ENCODE results near the gene LGALS14.

Gene LGALS14

DNA sequence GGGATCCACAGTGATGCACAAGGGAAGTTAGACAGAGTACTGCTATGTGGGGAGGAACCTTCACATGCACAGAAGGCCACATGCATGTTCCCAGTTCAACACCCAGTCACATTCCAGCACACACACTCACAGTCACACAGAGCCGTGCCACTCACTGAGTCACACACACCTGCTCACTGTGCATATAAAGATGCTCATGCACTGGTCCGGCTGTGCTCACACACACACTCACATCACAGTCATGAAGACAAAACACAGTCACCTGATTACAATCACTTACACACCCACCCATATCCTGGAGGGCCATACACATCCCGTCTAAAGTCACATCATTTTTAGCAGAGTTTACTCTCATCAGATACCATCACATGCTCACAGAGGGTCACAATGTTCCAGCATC lies 33.1 kb downstream of the LGALS14 start:
- Histone ChIP-seq H3K18ac (ENCODE audit: low read length) (no peak overlapping the region), H2BK15ac (replicated peaks; ENCODE audit: low read depth) (no peak overlapping the region), H3K79me1 (ENCODE audit: low read length) (no peaks in the 10 kb centered on the region), H3K4me2 (ENCODE audit: low read length) (no peak overlapping the region), H3K23ac (ENCODE audit: low read length) (no peak overlapping the region), H3K4me1 (ENCODE audit: control insufficient read depth, low read depth, low read length) (no peaks in the 10 kb centered on the region), H3K4me3 (ENCODE audit: low read length) (no peak overlapping the region), H3K36me3 (ENCODE audit: control insufficient read depth, insufficient read depth, low read length) (no peaks in the 10 kb centered on the region), H3K56ac (ENCODE audit: low read length) (no peak overlapping the region), H3K9ac (ENCODE audit: low read length) (no peak overlapping the region), H2AK5ac (ENCODE audit: low read length) (no peak overlapping the region), H3K27me3 (ENCODE audit: insufficient read depth, low read length, poor library complexity) (no peaks in the 10 kb centered on the region), H3K79me2 (ENCODE audit: control insufficient read depth, insufficient read depth, low read length) (no peaks in the 10 kb centered on the region), H4K5ac (ENCODE audit: low read length) (no peak overlapping the region), H4K8ac (ENCODE audit: low read depth, low read length) (no peak overlapping the region), H2BK120ac (ENCODE audit: low read depth, low read length) (no peak overlapping the region), H3K27ac (ENCODE audit: low read depth, low read length) (no peak overlapping the region), H2BK5ac (ENCODE audit: low read length) (no peak overlapping the region), H3K4ac (ENCODE audit: low read depth, low read length) (no peak overlapping the region)
- no CpG with 5 or more reads among the region's 3 CpGs for WGBS (ENCODE audit: extremely low coverage, insufficient coverage, low lambda C conversion rate)
- DNase-seq, result no peak

- H3K4ac ChIP-seq (ENCODE audit: low read depth, low read length), result no peak within 1 kb of the TSS
Observed at GRCh38 chr19:39737891-39738290, 33.6 kb downstream of the LGALS14 start, which contains the start of gene CLC. CLC (minus strand) TSS chr19:39738029; CDS start chr19:39737952, 77 bp downstream.

DNA sequence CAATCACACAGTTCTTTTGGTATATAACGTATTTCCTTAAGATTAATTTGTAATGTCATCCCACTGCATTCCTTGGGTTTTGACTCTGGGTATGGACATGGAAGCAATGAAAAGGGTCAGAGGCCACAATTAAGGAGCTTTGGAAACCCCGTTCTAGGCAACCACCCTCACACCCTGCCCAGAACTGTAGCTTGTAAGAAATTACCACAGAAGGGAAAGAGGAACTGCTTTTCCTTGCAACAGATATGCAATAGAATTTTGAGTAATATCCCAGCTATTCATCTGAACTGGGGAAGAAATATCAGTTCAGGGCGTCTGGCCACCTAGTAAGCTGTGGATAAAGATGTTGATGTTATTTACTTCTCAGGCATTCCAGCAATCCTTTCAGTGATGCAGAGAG lies 34.5 kb downstream of the LGALS14 start:
- Histone ChIP-seq H3K4me2 (ENCODE audit: low read length) (no peak overlapping the region), H3K27me3 (ENCODE audit: insufficient read depth, low read length, poor library complexity) (no peaks in the 10 kb centered on the region), H4K5ac (ENCODE audit: low read length) (no peak overlapping the region), H2BK120ac (ENCODE audit: low read depth, low read length) (no peak overlapping the region), H3K27ac (ENCODE audit: low read depth, low read length) (no peak overlapping the region), H3K4me1 (ENCODE audit: control insufficient read depth, low read depth, low read length) (no peaks in the 10 kb centered on the region), H3K23ac (ENCODE audit: low read length) (no peak overlapping the region), H3K18ac (ENCODE audit: low read length) (no peak overlapping the region), H2BK5ac (ENCODE audit: low read length) (no peak overlapping the region), H2BK15ac (replicated peaks; ENCODE audit: low read depth) (no peak overlapping the region), H2AK5ac (ENCODE audit: low read length) (no peak overlapping the region), H3K36me3 (ENCODE audit: control insufficient read depth, insufficient read depth, low read length) (no peaks in the 10 kb centered on the region), H3K56ac (ENCODE audit: low read length) (no peak overlapping the region), H3K4me3 (ENCODE audit: low read length) (no peak overlapping the region), H3K79me1 (ENCODE audit: low read length) (no peaks in the 10 kb centered on the region), H3K79me2 (ENCODE audit: control insufficient read depth, insufficient read depth, low read length) (no peaks in the 10 kb centered on the region), H4K8ac (ENCODE audit: low read depth, low read length) (no peak overlapping the region), H3K4ac (ENCODE audit: low read depth, low read length) (no peak overlapping the region), H3K9ac (ENCODE audit: low read length) (no peak overlapping the region)
- WGBS (ENCODE audit: extremely low coverage, insufficient coverage, low lambda C conversion rate), result no CpG with 5 or more reads among the region's 3 CpGs
- DNase-seq, result no peak

More at GRCh38 chr19:39737891-39738290, 33.6 kb downstream of the LGALS14 start, which contains the start of gene CLC:
- H3K27ac ChIP-seq (ENCODE audit: low read depth, low read length), result no peak within 1 kb of the TSS
- no peaks in the 10 kb centered on the region for H3K79me2 ChIP-seq (ENCODE audit: control insufficient read depth, insufficient read depth, low read length)
- no peaks in the 10 kb centered on the region for H3K27me3 ChIP-seq (ENCODE audit: insufficient read depth, low read length, poor library complexity)
- no peak within 1 kb of the TSS for H3K4me3 ChIP-seq (ENCODE audit: low read length)
- no peak within 1 kb of the TSS for H2BK5ac ChIP-seq (ENCODE audit: low read length)
- no peak within 1 kb of the TSS for H4K8ac ChIP-seq (ENCODE audit: low read depth, low read length)
- H3K79me1 ChIP-seq (ENCODE audit: low read length), result no peaks in the 10 kb centered on the region
- H3K4me1 ChIP-seq (ENCODE audit: control insufficient read depth, low read depth, low read length), result no peaks in the 10 kb centered on the region
- no peak within 1 kb of the TSS for H2AK5ac ChIP-seq (ENCODE audit: low read length)
- no peak within 1 kb of the TSS for H3K23ac ChIP-seq (ENCODE audit: low read length)
- DNase-seq, result no peak
- H3K56ac ChIP-seq (ENCODE audit: low read length), result no peak within 1 kb of the TSS
- WGBS (ENCODE audit: extremely low coverage, insufficient coverage, low lambda C conversion rate), result no CpG with 5 or more reads among the region's 3 CpGs
- H3K9ac ChIP-seq (ENCODE audit: low read length), result no peak within 1 kb of the TSS
- H3K4me2 ChIP-seq (ENCODE audit: low read length), result no peak within 1 kb of the TSS
- H3K18ac ChIP-seq (ENCODE audit: low read length), result no peak within 1 kb of the TSS
- H2BK15ac ChIP-seq (replicated peaks; ENCODE audit: low read depth), result no peak within 1 kb of the TSS
- H4K5ac ChIP-seq (ENCODE audit: low read length), result no peak within 1 kb of the TSS
- no peaks in the 10 kb centered on the region for H3K36me3 ChIP-seq (ENCODE audit: control insufficient read depth, insufficient read depth, low read length)
- no peak within 1 kb of the TSS for H2BK120ac ChIP-seq (ENCODE audit: low read depth, low read length)

DNA sequence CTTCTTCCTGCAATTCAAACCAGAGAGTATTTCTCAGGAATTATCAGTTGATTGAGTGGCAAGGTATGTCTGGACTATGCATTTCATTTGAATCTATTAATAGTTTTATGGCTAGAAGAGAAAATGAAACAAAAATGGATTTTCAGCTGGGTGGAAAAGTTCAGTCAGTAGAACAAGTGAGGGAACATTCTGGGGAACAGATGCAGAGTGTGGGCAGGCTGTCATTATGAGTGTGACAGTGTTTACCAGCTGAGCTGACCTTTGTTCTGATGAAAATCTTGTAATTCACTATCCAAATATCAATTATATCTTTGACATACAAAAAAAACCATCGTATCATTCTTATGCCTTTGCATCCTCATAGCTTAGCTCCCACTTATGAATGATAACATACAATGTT lies 36.1 kb downstream of the LGALS14 start:
- no peak overlapping the region for H2BK5ac ChIP-seq (ENCODE audit: low read length)
- no peaks in the 10 kb centered on the region for H3K79me1 ChIP-seq (ENCODE audit: low read length)
- H3K9ac ChIP-seq (ENCODE audit: low read length), result no peak overlapping the region
- no peak overlapping the region for H4K8ac ChIP-seq (ENCODE audit: low read depth, low read length)
- no peak for DNase-seq
- H3K23ac ChIP-seq (ENCODE audit: low read length), result no peak overlapping the region
- no peak overlapping the region for H3K4me2 ChIP-seq (ENCODE audit: low read length)
- no peak overlapping the region for H2AK5ac ChIP-seq (ENCODE audit: low read length)
- H3K27me3 ChIP-seq (ENCODE audit: insufficient read depth, low read length, poor library complexity), result no peaks in the 10 kb centered on the region
- no peak overlapping the region for H3K4me3 ChIP-seq (ENCODE audit: low read length)
- H3K4ac ChIP-seq (ENCODE audit: low read depth, low read length), result no peak overlapping the region
- no peak overlapping the region for H2BK15ac ChIP-seq (replicated peaks; ENCODE audit: low read depth)
- WGBS (ENCODE audit: extremely low coverage, insufficient coverage, low lambda C conversion rate), result 100% methylated on average over 1 of the region's 1 CpG
- H3K18ac ChIP-seq (ENCODE audit: low read length), result no peak overlapping the region
- no peaks in the 10 kb centered on the region for H3K79me2 ChIP-seq (ENCODE audit: control insufficient read depth, insufficient read depth, low read length)
- no peaks in the 10 kb centered on the region for H3K4me1 ChIP-seq (ENCODE audit: control insufficient read depth, low read depth, low read length)
- H4K5ac ChIP-seq (ENCODE audit: low read length), result no peak overlapping the region
- H2BK120ac ChIP-seq (ENCODE audit: low read depth, low read length), result no peak overlapping the region
- H3K36me3 ChIP-seq (ENCODE audit: control insufficient read depth, insufficient read depth, low read length), result no peaks in the 10 kb centered on the region
- H3K27ac ChIP-seq (ENCODE audit: low read depth, low read length), result no peak overlapping the region
- H3K56ac ChIP-seq (ENCODE audit: low read length), result no peak overlapping the region

DNA sequence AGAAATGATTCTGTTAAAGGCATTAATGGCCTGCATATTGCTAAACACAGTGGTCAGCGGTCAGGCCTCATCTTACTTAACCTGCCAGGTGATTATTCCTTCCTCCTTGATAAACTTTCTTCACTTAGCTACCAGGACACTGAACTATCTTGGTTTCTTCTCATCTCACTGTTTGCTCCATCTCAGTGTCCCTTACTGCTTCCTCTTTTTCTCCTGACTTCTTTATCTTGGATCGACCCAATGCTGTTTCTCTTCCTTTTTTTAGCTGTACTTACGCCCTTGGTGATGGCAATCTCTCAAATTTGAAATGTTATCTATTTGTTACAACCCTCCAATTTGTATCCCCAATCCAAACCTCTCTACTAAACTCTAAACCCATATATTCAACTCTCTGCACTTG lies 41.4 kb downstream of the LGALS14 start:
- no peak overlapping the region for H3K4ac ChIP-seq (ENCODE audit: low read depth, low read length)
- H2BK120ac ChIP-seq (ENCODE audit: low read depth, low read length), result no peak overlapping the region
- H3K56ac ChIP-seq (ENCODE audit: low read length), result no peak overlapping the region
- no peak overlapping the region for H2BK5ac ChIP-seq (ENCODE audit: low read length)
- H3K4me3 ChIP-seq (ENCODE audit: low read length), result no peak overlapping the region
- DNase-seq, result no peak
- WGBS (ENCODE audit: extremely low coverage, insufficient coverage, low lambda C conversion rate), result no CpG with 5 or more reads among the region's 3 CpGs
- no peak overlapping the region for H3K18ac ChIP-seq (ENCODE audit: low read length)
- no peaks in the 10 kb centered on the region for H3K27me3 ChIP-seq (ENCODE audit: insufficient read depth, low read length, poor library complexity)
- H3K4me1 ChIP-seq (ENCODE audit: control insufficient read depth, low read depth, low read length), result no peaks in the 10 kb centered on the region
- H3K36me3 ChIP-seq (ENCODE audit: control insufficient read depth, insufficient read depth, low read length), result no peaks in the 10 kb centered on the region
- H3K23ac ChIP-seq (ENCODE audit: low read length), result no peak overlapping the region
- no peaks in the 10 kb centered on the region for H3K79me1 ChIP-seq (ENCODE audit: low read length)
- no peak overlapping the region for H2AK5ac ChIP-seq (ENCODE audit: low read length)
- no peak overlapping the region for H3K4me2 ChIP-seq (ENCODE audit: low read length)
- no peak overlapping the region for H2BK15ac ChIP-seq (replicated peaks; ENCODE audit: low read depth)
- no peak overlapping the region for H4K8ac ChIP-seq (ENCODE audit: low read depth, low read length)
- H3K9ac ChIP-seq (ENCODE audit: low read length), result no peak overlapping the region
- H3K79me2 ChIP-seq (ENCODE audit: control insufficient read depth, insufficient read depth, low read length), result no peaks in the 10 kb centered on the region
- H3K27ac ChIP-seq (ENCODE audit: low read depth, low read length), result no peak overlapping the region
- no peak overlapping the region for H4K5ac ChIP-seq (ENCODE audit: low read length)

- Histone ChIP-seq H3K23ac (ENCODE audit: low read length) (no peak overlapping the region), H3K27me3 (ENCODE audit: insufficient read depth, low read length, poor library complexity) (no peaks in the 10 kb centered on the region), H3K18ac (ENCODE audit: low read length) (no peak overlapping the region), H4K5ac (ENCODE audit: low read length) (no peak overlapping the region), H3K4me2 (ENCODE audit: low read length) (no peak overlapping the region), H3K79me2 (ENCODE audit: control insufficient read depth, insufficient read depth, low read length) (no peaks in the 10 kb centered on the region), H2BK15ac (replicated peaks; ENCODE audit: low read depth) (no peak overlapping the region), H3K4me3 (ENCODE audit: low read length) (no peak overlapping the region), H2BK5ac (ENCODE audit: low read length) (no peak overlapping the region), H2AK5ac (ENCODE audit: low read length) (no peak overlapping the region), H3K79me1 (ENCODE audit: low read length) (no peaks in the 10 kb centered on the region), H3K56ac (ENCODE audit: low read length) (no peak overlapping the region), H4K8ac (ENCODE audit: low read depth, low read length) (no peak overlapping the region), H3K36me3 (ENCODE audit: control insufficient read depth, insufficient read depth, low read length) (no peaks in the 10 kb centered on the region), H2BK120ac (ENCODE audit: low read depth, low read length) (no peak overlapping the region), H3K27ac (ENCODE audit: low read depth, low read length) (no peak overlapping the region), H3K9ac (ENCODE audit: low read length) (no peak overlapping the region), H3K4ac (ENCODE audit: low read depth, low read length) (no peak overlapping the region), H3K4me1 (ENCODE audit: control insufficient read depth, low read depth, low read length) (no peaks in the 10 kb centered on the region)
- DNase-seq, result peak; percentile 42
- no CpG with 5 or more reads among the region's 4 CpGs for WGBS (ENCODE audit: extremely low coverage, insufficient coverage, low lambda C conversion rate)
Observed at GRCh38 chr19:39746836-39747529, 42.7 kb downstream of the LGALS14 start.
